K562 (cell line): ENCODE data around the gene AMOTL1.

Experiments used
- ARID3A ChIP-seq: IDR thresholded peaks from 2 replicates; pipeline ENCODE4 v1.6.1; 2012; ENCODE audit warnings: low read depth, low read length, improper control_type of control experiment, borderline replicate concordance
- CREM ChIP-seq: IDR thresholded peaks from 2 replicates; pipeline ENCODE4 v1.6.1; 2014; ENCODE audit warnings: antibody characterized with exemption, low read depth
- NONO ChIP-seq, 2 experiments: fragments of 200-400 bp in 1 of 2; fragments of 450-650 bp in 1 of 2; formaldehyde crosslinking in 1 of 2; IDR thresholded peaks; 2 replicates each; pipeline ENCODE4 v1.6.1; 2017; ENCODE audit warnings: low read depth in 2 of 2, mild to moderate bottlenecking in 2 of 2, moderate library complexity in 2 of 2, low read length in 1 of 2
- RAD21 ChIP-seq, 2 experiments: fragments of 250-450 bp in 1 of 2; fragments of 450-650 bp in 1 of 2; sonication (Bioruptor Pico) in 1 of 2; formaldehyde crosslinking in 1 of 2; IDR thresholded peaks in 1 of 2; conservative IDR thresholded peaks in 1 of 2; 2 replicates each; pipeline versions ENCODE4 v1.4.0 to v1.8.0; 2020 to 2022; ENCODE audit warnings: mild to moderate bottlenecking in 2 of 2, moderate library complexity in 1 of 2
- SMAD4 ChIP-seq: fragments of 250-450 bp; sonication (Bioruptor Pico); conservative IDR thresholded peaks from 2 replicates; pipeline ENCODE4 v1.8.0; 2021; ENCODE audit warnings: inconsistent platforms, mild to moderate bottlenecking, moderate library complexity
- SMC3 ChIP-seq: conservative IDR thresholded peaks from 2 replicates; pipeline ENCODE4 v1.6.1; 2011; ENCODE audit warnings: low read depth, low read length, improper control_type of control experiment; ENCODE audit not compliant: insufficient read depth
- SREBF2 ChIP-seq: sonication (generic); formaldehyde crosslinking; IDR thresholded peaks from 2 replicates; pipeline ENCODE4 v1.4.0; 2020; ENCODE audit warnings: mild to moderate bottlenecking, missing genetic modification reagents
- U2AF1 ChIP-seq: fragments of 200-400 bp; formaldehyde crosslinking; optimal IDR thresholded peaks from 2 replicates; pipeline ENCODE3; 2017; ENCODE audit warnings: mild to moderate bottlenecking, low read depth, low read length, moderate library complexity
- ZNF408 ChIP-seq: fragments of 250-450 bp; sonication (Bioruptor Pico); IDR thresholded peaks from 2 replicates; pipeline ENCODE4 v1.4.0; 2020; ENCODE audit warnings: low read depth, mild to moderate bottlenecking, moderate library complexity

GRCh38 chr11:94868468-94868867 is 100.3 kb downstream of the AMOTL1 start:
- TF ChIP-seq SMAD4 (CRISPR knock-in tag) (no peak), ARID3A (no peak), ZNF408 (CRISPR knock-in tag) (no peak), RAD21 (CRISPR knock-in tag; conservative IDR thresholded peaks at IDR 0.05 in 1 of 2, IDR thresholded peaks at IDR 0.05 in 1 of 2) (no peak), CREM (no peak), U2AF1 (no peak), NONO (IDR thresholded peaks at IDR 0.05; ENCODE audit: low read depth in 2 of 2, low read length in 1 of 2) (no peak), SREBF2 (CRISPR knock-in tag) (no peak), SMC3 (no peak)
